Measurements from ENCODE around the gene EGFR.

Gene EGFR

GRCh38 chr7:55250313-55250712 lies 231.5 kb downstream of the EGFR start:
- H3K4me3 ChIP-seq (replicated peaks; ENCODE audit: low read depth, low read length), result no peak overlapping the region
- no peak for DNase-seq (ENCODE audit: extremely low read depth, low read depth)
- peak; percentile 71 for TF ChIP-seq CTCF (IDR thresholded peaks at IDR 0.05; ENCODE audit: low read depth, low read length, missing control alignments)

- no peak for DNase-seq (ENCODE audit: extremely low read depth, low read depth)
- H3K4me3 ChIP-seq (replicated peaks; ENCODE audit: low read depth, low read length), result no peak overlapping the region
- no peak for TF ChIP-seq CTCF (IDR thresholded peaks at IDR 0.05; ENCODE audit: low read depth, low read length, missing control alignments)
These were observed 232.5 kb downstream of the EGFR start for GRCh38 chr7:55251313-55251712.

GRCh38 chr7:55251911-55252310 lies 233.1 kb downstream of the EGFR start:
- DNase-seq (ENCODE audit: extremely low read depth, low read depth), result no peak
- no peak for TF ChIP-seq CTCF (IDR thresholded peaks at IDR 0.05; ENCODE audit: low read depth, low read length, missing control alignments)
- no peak overlapping the region for H3K4me3 ChIP-seq (replicated peaks; ENCODE audit: low read depth, low read length)

GRCh38 chr7:55252386-55252785 lies 233.6 kb downstream of the EGFR start:
- no peak for DNase-seq (ENCODE audit: extremely low read depth, low read depth)
- H3K4me3 ChIP-seq (replicated peaks; ENCODE audit: low read depth, low read length), result no peak overlapping the region
- TF ChIP-seq CTCF (IDR thresholded peaks at IDR 0.05; ENCODE audit: low read depth, low read length, missing control alignments), result no peak

- H3K4me3 ChIP-seq (replicated peaks; ENCODE audit: low read depth, low read length), result no peak overlapping the region
- DNase-seq (ENCODE audit: extremely low read depth, low read depth), result no peak
- TF ChIP-seq CTCF (IDR thresholded peaks at IDR 0.05; ENCODE audit: low read depth, low read length, missing control alignments), result no peak
These were observed 234.4 kb downstream of the EGFR start for GRCh38 chr7:55253188-55253587.

GRCh38 chr7:55254242-55254595 lies 235.4 kb downstream of the EGFR start:
- DNase-seq (ENCODE audit: extremely low read depth, low read depth), result no peak
- no peak for TF ChIP-seq CTCF (IDR thresholded peaks at IDR 0.05; ENCODE audit: low read depth, low read length, missing control alignments)
- H3K4me3 ChIP-seq (replicated peaks; ENCODE audit: low read depth, low read length), result peak overlapping the region; percentile 54
